HepG2 (cell line): Measurements from ENCODE around the gene SEPTIN10. TPM values are rescaled to one million over a fixed set of nuclear protein-coding genes. Genes with fewer than 3 reads are reported as not detected.

ENCODE experiments used
- ARHGAP35 ChIP-seq: sonication (generic); formaldehyde crosslinking; IDR thresholded peaks from 2 replicates; pipeline ENCODE4 v1.9.0; 2022; ENCODE audit warnings: mild to moderate bottlenecking, inconsistent platforms, moderate library complexity, missing genetic modification reagents, borderline replicate concordance
- FOXP4 ChIP-seq: sonication (generic); formaldehyde crosslinking; IDR thresholded peaks from 2 replicates; pipeline ENCODE4 v1.4.0; 2020; ENCODE audit warnings: missing genetic modification reagents
- IKZF4 ChIP-seq: sonication (generic); formaldehyde crosslinking; IDR thresholded peaks from 2 replicates; pipeline ENCODE4 v1.5.1; 2020; ENCODE audit warnings: borderline replicate concordance, mild to moderate bottlenecking, low read depth, missing genetic modification reagents; ENCODE audit errors: not compliant biosample characterization
- KIAA2018 ChIP-seq: sonication (generic); formaldehyde crosslinking; IDR thresholded peaks from 2 replicates; pipeline ENCODE4 v1.5.0; 2020; ENCODE audit warnings: mild to moderate bottlenecking, missing genetic modification reagents, borderline replicate concordance
- NCOA1 ChIP-seq: sonication (generic); formaldehyde crosslinking; IDR thresholded peaks from 2 replicates; pipeline ENCODE4 v1.9.0; 2021; ENCODE audit warnings: missing genetic modification reagents
- SOX13 ChIP-seq, 3 experiments: fragments of 450-650 bp in 1 of 3; sonication (generic) in 1 of 3; formaldehyde crosslinking in 1 of 3; IDR thresholded peaks in 2 of 3; conservative IDR thresholded peaks in 1 of 3; 2 replicates each; pipeline versions ENCODE4 v1.5.0 to v1.6.1; 2016 to 2020; ENCODE audit warnings: antibody characterized with exemption in 1 of 3, mild to moderate bottlenecking in 1 of 3, missing compliant biosample characterization in 1 of 3, missing genetic modification reagents in 1 of 3, moderate library complexity in 1 of 3
- TFDP1 ChIP-seq: IDR thresholded peaks from 2 replicates; pipeline ENCODE4 v1.6.1; 2016; ENCODE audit warnings: missing compliant biosample characterization, missing genetic modification reagents, borderline replicate concordance
- ZNF205 ChIP-seq: IDR thresholded peaks from 2 replicates; pipeline ENCODE4 v1.6.1; 2018; ENCODE audit warnings: missing biosample characterization, missing genetic modification reagents
- ZNF710 ChIP-seq: sonication (generic); formaldehyde crosslinking; IDR thresholded peaks from 2 replicates; pipeline ENCODE4 v1.5.0; 2020; ENCODE audit warnings: mild to moderate bottlenecking, missing genetic modification reagents, borderline replicate concordance
- ZNF83 ChIP-seq: sonication (generic); formaldehyde crosslinking; IDR thresholded peaks from 2 replicates; pipeline ENCODE4 v1.4.0; 2020; ENCODE audit warnings: missing genetic modification reagents, mild to moderate bottlenecking, borderline replicate concordance
- ZSCAN12 ChIP-seq: sonication (generic); formaldehyde crosslinking; IDR thresholded peaks from 2 replicates; pipeline ENCODE4 v1.9.0; 2021; ENCODE audit warnings: mild to moderate bottlenecking, missing genetic modification reagents
- ZSCAN20 ChIP-seq: sonication (generic); formaldehyde crosslinking; IDR thresholded peaks from 2 replicates; pipeline ENCODE4 v1.4.0; 2020; ENCODE audit warnings: missing genetic modification reagents, mild to moderate bottlenecking, borderline replicate concordance
- polyA plus RNA-seq, 8 experiments: library from polyadenylated mRNA; depleted of rRNA in 3 of 8; stranded (reverse) in 7 of 8; unstranded in 1 of 8; fragments of >200 nt; fragmentation: Illumina TruSeq in 4 of 8; extraction: Trizol in 4 of 8; gene quantifications; 2 replicates each; pipeline versions ENCODE4 v1.2.1 to v1.2.3, GENCODE V29; 2011 to 2016; ENCODE audit warnings: low read depth in 4 of 8, missing spikeins in 1 of 8, mixed read lengths in 1 of 8; ENCODE audit not compliant: insufficient read depth in 1 of 8
- total RNA-seq, 5 experiments: library from RNA; depleted of rRNA; stranded (reverse); fragments of >200 nt; fragmentation: Illumina TruSeq; extraction: Trizol; gene quantifications; 2 replicates each; pipeline ENCODE4 v1.2.3, GENCODE V29; 2016; ENCODE audit warnings: low read depth in 1 of 5

Gene SEPTIN10
- total and polyA plus RNA-seq, 2 of the 13 experiments (the other 11 are each of a cell fraction or from before 2014, with no cell fraction given), result 45.8 to 67.5 TPM

GRCh38 chr2:109614715-109615636 lies 1.2 kb upstream of the SEPTIN10 start (continued):
- TF ChIP-seq ZSCAN12 (CRISPR knock-in tag) (0 out of 2 replicates have a peak, but pooled peaks have one; percentile 19), ARHGAP35 (CRISPR knock-in tag) (peak; percentile 85), ZNF205 (CRISPR knock-in tag) (0 out of 2 replicates have a peak, but pooled peaks have one; percentile 23), ZSCAN20 (no peak), KIAA2018 (CRISPR knock-in tag) (no peak), SOX13 (IDR thresholded peaks at IDR 0.05) (no peak), SOX13 (CRISPR knock-in tag; conservative IDR thresholded peaks at IDR 0.05 in 1 of 2, IDR thresholded peaks at IDR 0.05 in 1 of 2) (0 out of 4 replicates have a peak, but pooled peaks of 1 of the 2 experiments have one; percentile 8), ZNF710 (CRISPR knock-in tag) (peak; percentile 71), ZNF83 (CRISPR knock-in tag) (peak; percentile 31; the same call in 1 of the 2 replicates), TFDP1 (CRISPR knock-in tag) (peak; percentile 80; the same call in 1 of the 2 replicates), NCOA1 (CRISPR knock-in tag) (0 out of 2 replicates have a peak, but pooled peaks have one; percentile 62), IKZF4 (peak; percentile 24), FOXP4 (0 out of 2 replicates have a peak, but pooled peaks have one; percentile 2)
